ENCODE data around the gene ALCAM.

Gene ALCAM

GRCh38 chr3:105496343-105496742 lies 129.6 kb downstream of the ALCAM start:
- DNase-seq, result no peak

- no peak for DNase-seq
Measured at GRCh38 chr3:105497386-105497785, 130.7 kb downstream of the ALCAM start.

GRCh38 chr3:105499961-105500360 lies 133.3 kb downstream of the ALCAM start:
- DNase-seq, result no peak

- DNase-seq, result no peak
Measured at GRCh38 chr3:105502333-105502732, 135.6 kb downstream of the ALCAM start.

- no peak for DNase-seq
Measured at GRCh38 chr3:105503191-105503593, 136.5 kb downstream of the ALCAM start.

GRCh38 chr3:105504440-105504951 lies 137.8 kb downstream of the ALCAM start:
- no peak for DNase-seq

GRCh38 chr3:105505170-105505569 lies 138.5 kb downstream of the ALCAM start:
- no peak for DNase-seq

- DNase-seq, result no peak
Measured at GRCh38 chr3:105511031-105511430, 144.3 kb downstream of the ALCAM start.

- DNase-seq, result no peak
Measured at GRCh38 chr3:105512061-105512460, 145.4 kb downstream of the ALCAM start.

- no peak for DNase-seq
Measured at GRCh38 chr3:105513042-105513441, 146.3 kb downstream of the ALCAM start.

GRCh38 chr3:105513886-105514285 lies 147.2 kb downstream of the ALCAM start:
- no peak for DNase-seq

- DNase-seq, result no peak
Measured at GRCh38 chr3:105515372-105515771, 148.7 kb downstream of the ALCAM start.

GRCh38 chr3:105516972-105517371 lies 150.3 kb downstream of the ALCAM start:
- no peak for DNase-seq

- no peak for DNase-seq
Measured at GRCh38 chr3:105518203-105518602, 151.5 kb downstream of the ALCAM start.

- DNase-seq, result no peak
Measured at GRCh38 chr3:105518806-105519418, 152.2 kb downstream of the ALCAM start.

GRCh38 chr3:105521770-105522169 lies 155.1 kb downstream of the ALCAM start:
- no peak for DNase-seq

- no peak for DNase-seq
Measured at GRCh38 chr3:105523501-105523900, 156.8 kb downstream of the ALCAM start.

GRCh38 chr3:105525531-105525930 lies 158.8 kb downstream of the ALCAM start:
- DNase-seq, result no peak

- DNase-seq, result no peak
Measured at GRCh38 chr3:105526360-105527111, 159.8 kb downstream of the ALCAM start.

- no peak for DNase-seq
Measured at GRCh38 chr3:105527535-105527934, 160.8 kb downstream of the ALCAM start.

- peak in 1 of 2 experiments; percentile 21 for DNase-seq
Measured at GRCh38 chr3:105527949-105528348, 161.2 kb downstream of the ALCAM start.

GRCh38 chr3:105528955-105529354 lies 162.2 kb downstream of the ALCAM start:
- no peak for DNase-seq

- DNase-seq, result no peak
Measured at GRCh38 chr3:105529456-105529855, 162.7 kb downstream of the ALCAM start.

- no peak for DNase-seq
Measured at GRCh38 chr3:105532251-105532650, 165.5 kb downstream of the ALCAM start.
